HG03469 (cell line): ENCODE measurements around the gene ATP1A4.

ENCODE experiments used
- ATAC-seq: cut with Tn5 transposase; IDR thresholded peaks from one replicate; pipeline ENCODE4 v1.9.1; 2021; ENCODE audit warnings: mild to moderate bottlenecking, moderate library complexity, moderate number of reproducible peaks; ENCODE audit not compliant: unreplicated experiment

Gene ATP1A4

DNA sequence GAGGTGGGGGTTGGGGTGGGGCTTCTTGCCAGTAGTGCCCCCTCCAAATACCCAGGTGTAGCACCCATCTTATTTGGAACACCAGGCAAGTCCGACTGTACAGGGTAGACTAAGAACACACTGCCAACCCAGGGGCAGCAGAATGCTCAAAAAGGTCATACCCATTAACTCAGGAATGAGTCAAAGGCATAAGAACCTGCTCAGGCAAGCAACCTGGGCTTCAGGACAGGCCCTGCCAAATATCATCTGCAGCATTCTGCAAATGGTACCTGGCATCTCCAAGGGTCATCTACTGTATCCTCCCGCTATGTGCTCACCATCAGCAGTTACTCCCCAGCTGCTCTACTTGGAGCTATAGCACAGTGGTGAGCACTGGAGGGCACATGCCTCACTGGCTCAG lies 73.2 kb downstream of the ATP1A4 start:
- no peak for ATAC-seq

DNA sequence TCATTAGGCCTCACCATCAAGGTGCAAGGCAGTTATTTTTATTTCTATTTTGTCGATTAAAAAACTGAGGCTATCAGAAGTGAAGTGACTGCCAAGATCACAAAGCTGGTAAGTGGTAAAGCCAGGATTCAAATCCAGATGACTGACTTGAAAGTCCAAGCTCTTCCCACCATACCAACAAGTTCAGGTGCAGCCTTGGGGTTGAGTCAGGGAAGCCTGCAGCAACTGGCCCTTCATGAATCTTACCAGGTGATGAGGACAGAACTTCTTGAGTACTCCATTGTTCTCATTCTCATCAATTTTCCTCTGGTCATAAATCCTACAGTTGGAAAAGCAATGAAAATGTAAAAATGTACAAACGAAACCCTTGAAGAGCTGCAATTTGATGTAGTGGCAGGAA lies 73.9 kb downstream of the ATP1A4 start:
- ATAC-seq: no peak

DNA sequence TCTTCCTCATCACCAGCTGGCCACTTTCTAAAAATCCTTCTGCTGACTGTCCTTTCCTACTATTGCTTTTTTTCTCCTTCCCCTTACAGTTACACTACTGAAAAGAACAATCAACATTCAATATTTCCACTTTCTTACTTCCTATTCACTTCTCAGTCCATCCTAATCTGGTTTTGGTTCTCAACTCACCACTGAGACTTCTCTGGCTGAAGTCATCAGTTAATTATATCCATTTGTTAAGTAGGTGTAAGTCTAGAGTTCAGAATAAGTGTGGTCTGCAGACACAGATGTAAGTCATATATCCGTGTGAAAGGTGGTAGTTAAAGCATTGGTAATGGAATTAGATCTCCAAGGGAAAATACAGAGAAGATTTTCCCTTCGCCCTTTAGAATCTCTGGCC lies 75.2 kb downstream of the ATP1A4 start:
- no peak for ATAC-seq

DNA sequence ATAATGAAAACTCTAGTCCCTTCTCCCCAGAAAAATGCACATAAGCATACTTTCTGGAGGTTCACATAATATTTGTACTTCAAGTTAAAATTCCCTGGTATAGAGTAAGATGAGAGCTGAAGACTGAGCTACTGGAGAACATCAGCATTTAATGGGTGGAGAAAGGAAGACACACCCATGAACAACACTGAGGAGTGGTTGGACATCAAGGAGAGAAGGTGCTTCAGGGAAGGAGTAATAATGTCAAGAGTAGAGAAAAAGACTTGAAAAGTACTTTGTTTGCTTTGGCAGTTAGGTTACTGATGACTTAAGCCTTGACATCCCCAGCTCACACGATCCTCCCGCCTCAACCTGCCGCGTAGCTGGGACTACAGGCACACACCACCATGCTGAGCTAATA lies 75.6 kb downstream of the ATP1A4 start:
- no peak for ATAC-seq

DNA sequence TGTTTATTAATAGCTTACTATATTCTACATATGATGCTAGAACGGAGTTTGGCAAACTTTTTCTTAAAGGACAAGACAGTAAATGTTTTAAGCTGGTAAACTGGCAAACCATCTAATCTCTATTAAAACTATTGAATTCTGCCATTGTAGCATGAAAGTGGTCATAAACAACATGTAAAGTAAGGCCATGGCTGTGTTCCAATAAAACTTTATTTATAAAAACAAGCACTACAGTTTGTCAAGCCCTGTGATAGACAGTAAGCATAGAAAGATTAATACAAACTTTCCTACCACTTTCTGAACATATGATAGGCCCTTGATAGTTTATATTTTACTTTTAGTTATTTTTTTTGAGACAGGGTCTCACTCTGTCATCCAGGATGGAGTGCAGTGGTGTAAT lies 76.2 kb downstream of the ATP1A4 start:
- ATAC-seq: no peak

DNA sequence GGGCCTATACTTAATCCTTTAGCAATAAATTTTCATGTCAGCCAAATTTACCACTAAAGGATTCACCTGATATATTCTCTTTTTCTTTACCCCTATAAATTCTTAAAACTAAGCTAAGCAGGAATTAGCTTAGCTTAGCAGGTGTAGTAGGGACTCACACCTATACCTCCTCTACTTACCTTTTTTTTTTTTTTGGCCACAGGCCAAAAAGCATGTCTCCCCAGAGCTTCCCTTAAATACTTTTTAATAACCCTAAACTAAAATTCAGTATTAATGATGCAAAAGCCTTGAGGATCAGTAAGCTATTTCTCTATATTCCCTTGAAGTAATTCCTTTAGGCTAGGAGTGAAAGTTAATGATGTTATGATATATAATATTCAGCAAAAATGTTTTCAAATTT lies 77.0 kb downstream of the ATP1A4 start:
- ATAC-seq: no peak

DNA sequence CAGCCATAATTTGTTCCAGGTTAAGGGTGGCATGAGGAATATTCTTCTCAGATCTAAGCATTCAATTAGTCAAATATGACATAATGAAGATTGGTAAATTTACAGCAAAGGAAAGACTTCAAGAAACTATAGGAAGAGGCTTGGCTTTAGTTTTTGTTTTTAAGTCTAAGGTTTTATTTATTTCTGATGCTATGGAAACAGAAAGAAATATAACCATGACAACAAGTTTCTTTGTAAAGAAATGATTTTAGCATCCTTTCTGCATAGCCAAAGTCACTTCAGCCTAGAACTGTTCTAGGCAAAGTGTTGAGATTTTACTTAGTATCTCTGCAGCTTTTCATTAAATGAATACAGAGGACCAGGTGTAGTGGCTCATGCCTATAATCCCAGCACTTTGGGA lies 81.5 kb downstream of the ATP1A4 start:
- no peak for ATAC-seq
